ENCODE measurements around the gene SETD1B.

Gene SETD1B

GRCh38 chr12:121780429-121780828, 23.4 kb upstream of the SETD1B start:
- no peak overlapping the region for H3K4me3 ChIP-seq (ENCODE audit: control insufficient read depth, low read depth, low read length)

GRCh38 chr12:121781484-121781997, 22.3 kb upstream of the SETD1B start:
- H3K4me3 ChIP-seq (ENCODE audit: control insufficient read depth, low read depth, low read length), result no peak overlapping the region
- TF ChIP-seq CTCF (IDR thresholded peaks at IDR 0.05; ENCODE audit: control insufficient read depth, insufficient read depth, low read depth, low read length, missing control alignments), result no peak
- no peak for DNase-seq (ENCODE audit: low read depth)

More at GRCh38 chr12:121780429-121780828, 23.4 kb upstream of the SETD1B start:
- no peak for DNase-seq (ENCODE audit: low read depth)
- TF ChIP-seq CTCF (IDR thresholded peaks at IDR 0.05; ENCODE audit: control insufficient read depth, insufficient read depth, low read depth, low read length, missing control alignments), result no peak

- DNase-seq (ENCODE audit: low read depth), result no peak
- no peak for TF ChIP-seq CTCF (IDR thresholded peaks at IDR 0.05; ENCODE audit: control insufficient read depth, insufficient read depth, low read depth, low read length, missing control alignments)
- H3K4me3 ChIP-seq (ENCODE audit: control insufficient read depth, low read depth, low read length), result no peak overlapping the region
Observed at GRCh38 chr12:121781998-121782979, 21.5 kb upstream of the SETD1B start.

GRCh38 chr12:121783766-121784165, 20.0 kb upstream of the SETD1B start:
- TF ChIP-seq CTCF (IDR thresholded peaks at IDR 0.05; ENCODE audit: control insufficient read depth, insufficient read depth, low read depth, low read length, missing control alignments), result no peak
- H3K4me3 ChIP-seq (ENCODE audit: control insufficient read depth, low read depth, low read length), result no peak overlapping the region
- DNase-seq (ENCODE audit: low read depth), result no peak

GRCh38 chr12:121784460-121784859, 19.3 kb upstream of the SETD1B start:
- peak; percentile 70 for DNase-seq (ENCODE audit: low read depth)

GRCh38 chr12:121786440-121786825, 17.4 kb upstream of the SETD1B start:
- peak; percentile 20 for TF ChIP-seq CTCF (IDR thresholded peaks at IDR 0.05; ENCODE audit: control insufficient read depth, insufficient read depth, low read depth, low read length, missing control alignments)
- DNase-seq (ENCODE audit: low read depth), result peak; percentile 67
- H3K4me3 ChIP-seq (ENCODE audit: control insufficient read depth, low read depth, low read length), result no peak overlapping the region

More at GRCh38 chr12:121784460-121784859, 19.3 kb upstream of the SETD1B start:
- TF ChIP-seq CTCF (IDR thresholded peaks at IDR 0.05; ENCODE audit: control insufficient read depth, insufficient read depth, low read depth, low read length, missing control alignments), result no peak
- no peak overlapping the region for H3K4me3 ChIP-seq (ENCODE audit: control insufficient read depth, low read depth, low read length)
